Mesothelial cell of epicardium (in vitro differentiated cells): ENCODE data around the gene PDZRN4. TPM values are rescaled to one million over a fixed set of nuclear protein-coding genes. Genes with fewer than 3 reads are reported as not detected.

Experiments used
- DNase-seq, 2 experiments: peaks; one replicate each; pipeline ENCODE4 v3.0.0; 2021; ENCODE audit warnings: low spot score in 2 of 2; ENCODE audit not compliant: unreplicated experiment in 2 of 2
- H3K27ac Mint-ChIP-seq: 2 replicates; pipeline ENCODE4 v1.8.0; 2021; ENCODE audit warnings: mixed read lengths
- H3K27me3 Mint-ChIP-seq: 2 replicates; pipeline ENCODE4 v1.8.0; 2021; ENCODE audit warnings: low read depth, mixed read lengths
- H3K36me3 Mint-ChIP-seq: 2 replicates; pipeline ENCODE4 v1.8.0; 2021; ENCODE audit warnings: mixed read lengths
- H3K4me1 Mint-ChIP-seq: 2 replicates; pipeline ENCODE4 v1.8.0; 2021; ENCODE audit warnings: mixed read lengths
- H3K4me3 Mint-ChIP-seq: 2 replicates; pipeline ENCODE4 v1.8.0; 2021; ENCODE audit warnings: mild to moderate bottlenecking, moderate library complexity, mixed read lengths
- H3K9me3 Mint-ChIP-seq: 2 replicates; pipeline ENCODE4 v1.8.0; 2021; ENCODE audit warnings: mixed read lengths
- CTCF ChIP-seq: fragments of 200-600 bp; sonication (generic); IDR thresholded peaks from one replicate; pipeline ENCODE4 v1.5.0; 2021; ENCODE audit warnings: antibody characterized with exemption; ENCODE audit not compliant: unreplicated experiment
- total RNA-seq: library from RNA; stranded (reverse); gene quantifications from 3 replicates; pipeline ENCODE4 v1.2.1, GENCODE V29; 2021

Gene PDZRN4
- total RNA-seq, 1 donor from 2014 or later: 1.5 TPM

- Mint-ChIP-seq H3K4me1 (peaks cover 15% of the 10 kb centered on the region), H3K27me3 (no peaks in the 10 kb centered on the region), H3K27ac (no peak overlapping the region), H3K9me3 (no peaks in the 10 kb centered on the region), H3K4me3 (no peak overlapping the region), H3K36me3 (no peaks in the 10 kb centered on the region)
- TF ChIP-seq CTCF: no peak
- no peak for DNase-seq
Measured at GRCh38 chr12:41443690-41444089, 255.6 kb downstream of the PDZRN4 start.

- DNase-seq: no peak
- H3K36me3 Mint-ChIP-seq: no peaks in the 10 kb centered on the region
- no peak for TF ChIP-seq CTCF
- no peak overlapping the region for H3K27ac Mint-ChIP-seq
- H3K4me1 Mint-ChIP-seq: no peaks in the 10 kb centered on the region
- H3K27me3 Mint-ChIP-seq: no peaks in the 10 kb centered on the region
- no peaks in the 10 kb centered on the region for H3K9me3 Mint-ChIP-seq
- H3K4me3 Mint-ChIP-seq: no peak overlapping the region
Measured at GRCh38 chr12:41452838-41453407, 264.8 kb downstream of the PDZRN4 start.

GRCh38 chr12:41453409-41453808 is 265.3 kb downstream of the PDZRN4 start:
- no peaks in the 10 kb centered on the region for H3K36me3 Mint-ChIP-seq
- DNase-seq: no peak
- peaks cover under 1% of the 10 kb centered on the region for H3K4me1 Mint-ChIP-seq
- H3K27ac Mint-ChIP-seq: no peak overlapping the region
- H3K27me3 Mint-ChIP-seq: no peaks in the 10 kb centered on the region
- no peak overlapping the region for H3K4me3 Mint-ChIP-seq
- H3K9me3 Mint-ChIP-seq: no peaks in the 10 kb centered on the region
- TF ChIP-seq CTCF: no peak

- DNase-seq: no peak
- Mint-ChIP-seq H3K36me3 (no peaks in the 10 kb centered on the region), H3K27ac (no peak overlapping the region), H3K9me3 (no peaks in the 10 kb centered on the region), H3K4me3 (no peak overlapping the region), H3K27me3 (no peaks in the 10 kb centered on the region), H3K4me1 (peaks cover 6% of the 10 kb centered on the region)
- no peak for TF ChIP-seq CTCF
Measured at GRCh38 chr12:41459111-41459905, 271.2 kb downstream of the PDZRN4 start.

GRCh38 chr12:41459906-41460214 is 271.7 kb downstream of the PDZRN4 start:
- Mint-ChIP-seq H3K9me3 (no peaks in the 10 kb centered on the region), H3K36me3 (no peaks in the 10 kb centered on the region), H3K4me3 (no peak overlapping the region), H3K27ac (no peak overlapping the region), H3K27me3 (no peaks in the 10 kb centered on the region), H3K4me1 (peaks cover 6% of the 10 kb centered on the region)
- no peak for TF ChIP-seq CTCF
- no peak for DNase-seq
